Hepatocyte (in vitro differentiated cells): Measurements from ENCODE around the gene SPATA1. TPM values are rescaled to one million over a fixed set of nuclear protein-coding genes. Genes with fewer than 3 reads are reported as not detected.
"Not testable (repeated sequence)": the region's sequence is repeated elsewhere in the genome, so short reads cannot be mapped to it uniquely, and the experiment has no call there.

Experiments
- DNase-seq: peaks from one replicate; pipeline ENCODE4 v3.0.0-alpha.2; 2016; ENCODE audit warnings: low spot score
- H2AFZ ChIP-seq: fragments of 200-600 bp; sonication (generic); 2 replicates; pipeline ENCODE4 v1.6.0; 2016; ENCODE audit warnings: antibody characterized with exemption, mild to moderate bottlenecking
- H3K27ac ChIP-seq: fragments of 200-600 bp; sonication (generic); 2 replicates; pipeline ENCODE4 v1.5.1; 2016; ENCODE audit warnings: mild to moderate bottlenecking
- H3K27me3 ChIP-seq: fragments of 200-600 bp; sonication (generic); 2 replicates; pipeline ENCODE4 v1.6.1; 2016
- H3K36me3 ChIP-seq: fragments of 200-600 bp; sonication (generic); replicated peaks from 2 replicates; pipeline ENCODE4 v1.5.1; 2016; ENCODE audit warnings: low read depth; ENCODE audit not compliant: insufficient read depth
- H3K4me1 ChIP-seq: fragments of 200-600 bp; sonication (generic); 2 replicates; pipeline ENCODE4 v1.5.1; 2016; ENCODE audit warnings: mild to moderate bottlenecking, moderate library complexity; ENCODE audit not compliant: insufficient read depth
- H3K4me2 ChIP-seq: fragments of 200-600 bp; sonication (generic); 2 replicates; pipeline ENCODE4 v1.6.0; 2016
- H3K4me3 ChIP-seq: fragments of 200-600 bp; sonication (generic); 2 replicates; pipeline ENCODE4 v1.5.1; 2016; ENCODE audit warnings: mild to moderate bottlenecking
- H3K79me2 ChIP-seq: fragments of 200-600 bp; sonication (generic); 2 replicates; pipeline ENCODE4 v1.6.0; 2017; ENCODE audit warnings: mild to moderate bottlenecking
- H3K9me2 ChIP-seq: fragments of 200-600 bp; sonication (generic); replicated peaks from 2 replicates; pipeline ENCODE4 v1.6.0; 2017; ENCODE audit warnings: mild to moderate bottlenecking; ENCODE audit not compliant: insufficient read depth
- H3K9me3 ChIP-seq: fragments of 200-600 bp; sonication (generic); 2 replicates; pipeline ENCODE4 v1.5.1; 2016; ENCODE audit warnings: low read depth, mild to moderate bottlenecking
- H4K20me1 ChIP-seq: fragments of 200-600 bp; sonication (generic); 2 replicates; pipeline ENCODE4 v1.6.0; 2016; ENCODE audit warnings: mild to moderate bottlenecking; ENCODE audit not compliant: insufficient read depth, poor library complexity, severe bottlenecking
- CTCF ChIP-seq: fragments of 200-600 bp; sonication (generic); IDR thresholded peaks from 2 replicates; pipeline ENCODE4 v1.5.1; 2016; ENCODE audit warnings: antibody characterized with exemption, mild to moderate bottlenecking; ENCODE audit not compliant: poor library complexity
- EZH2 ChIP-seq: fragments of 200-600 bp; sonication (generic); IDR thresholded peaks from 2 replicates; pipeline ENCODE4 v1.6.1; 2016; ENCODE audit warnings: antibody characterized with exemption, mild to moderate bottlenecking, borderline replicate concordance
- EZH2phosphoT487 ChIP-seq: fragments of 200-600 bp; sonication (generic); IDR thresholded peaks from one replicate; pipeline ENCODE4 v1.6.1; 2018; ENCODE audit warnings: antibody characterized with exemption, mild to moderate bottlenecking, low read depth, moderate library complexity; ENCODE audit not compliant: unreplicated experiment, severe bottlenecking
- WGBS: methylation state at CpG from one replicate; pipeline ENCODE4 v1.1.6; 2016; ENCODE audit warnings: low lambda C conversion rate; ENCODE audit errors: missing lambda C conversion rate; 5-methylcytosine and 5-hydroxymethylcytosine counted together
- polyA plus RNA-seq: library from polyadenylated mRNA; unstranded; fragments of >200 nt; fragmentation: Nextera tagmentation; extraction: Ambion mirVana; gene quantifications from 2 replicates; pipeline ENCODE4 v1.2.1, GENCODE V29; 2016
- total RNA-seq: library from RNA; depleted of rRNA; stranded (reverse); fragments of >200 nt; gene quantifications from 2 replicates; pipeline ENCODE4 v1.2.3, GENCODE V29; 2014

The SPATA1 gene
- total and polyA plus RNA-seq, 2 experiments from 2014 or later: 0.70 to 0.90 TPM

- H3K4me3 ChIP-seq: no peak overlapping the region
- H3K4me2 ChIP-seq: peak overlapping the region; percentile 83
- TF ChIP-seq EZH2phosphoT487: no peak
- no peaks in the 10 kb centered on the region for H3K36me3 ChIP-seq
- no peaks in the 10 kb centered on the region for H3K9me3 ChIP-seq
- H4K20me1 ChIP-seq: peaks cover 65% of the 10 kb centered on the region
- no peaks in the 10 kb centered on the region for H3K9me2 ChIP-seq
- WGBS: 77% methylated on average over 5 of the region's 5 CpGs
- peaks cover 20% of the 10 kb centered on the region for H3K4me1 ChIP-seq
- no peaks in the 10 kb centered on the region for H3K27me3 ChIP-seq
- DNase-seq: no peak
- H3K79me2 ChIP-seq: peaks cover 85% of the 10 kb centered on the region
- H3K27ac ChIP-seq: no peak overlapping the region
- H2AFZ ChIP-seq: no peak overlapping the region
These were observed 3.3 kb upstream of the SPATA1 start for GRCh38 chr1:84502927-84503326.

- WGBS: 11% methylated on average over 17 of the region's 17 CpGs
- H2AFZ ChIP-seq: peak overlapping the region; percentile 57
- peak; percentile 23 for DNase-seq
- TF ChIP-seq CTCF (no peak), EZH2phosphoT487 (no peak), EZH2 (no peak)
- peak overlapping the region; percentile 98 for H3K27ac ChIP-seq
- no peaks in the 10 kb centered on the region for H3K9me2 ChIP-seq
- H3K79me2 ChIP-seq: peaks cover 70% of the 10 kb centered on the region
- H3K27me3 ChIP-seq: no peaks in the 10 kb centered on the region
- H4K20me1 ChIP-seq: peaks cover 49% of the 10 kb centered on the region
- no peaks in the 10 kb centered on the region for H3K9me3 ChIP-seq
- H3K4me3 ChIP-seq: peak overlapping the region; percentile 95
- peak overlapping the region; percentile 83 for H3K4me2 ChIP-seq
- no peaks in the 10 kb centered on the region for H3K36me3 ChIP-seq
- H3K4me1 ChIP-seq: peaks cover 20% of the 10 kb centered on the region
These were observed 1.4 kb upstream of the SPATA1 start for GRCh38 chr1:84504580-84505492.

GRCh38 chr1:84505493-84506001 lies 639 bp upstream of the SPATA1 start:
- Histone ChIP-seq H4K20me1 (peaks cover 42% of the 10 kb centered on the region), H3K27me3 (no peaks in the 10 kb centered on the region), H3K27ac (peak overlapping the region; percentile 98), H3K79me2 (peaks cover 63% of the 10 kb centered on the region), H2AFZ (peak overlapping the region; percentile 57), H3K4me1 (peaks cover 20% of the 10 kb centered on the region), H3K9me2 (no peaks in the 10 kb centered on the region), H3K9me3 (no peaks in the 10 kb centered on the region), H3K4me2 (peak overlapping the region; percentile 83), H3K4me3 (peak overlapping the region; percentile 95), H3K36me3 (no peaks in the 10 kb centered on the region)
- WGBS: 1% methylated on average over 40 of the region's 47 CpGs
- no peak for TF ChIP-seq CTCF
- TF ChIP-seq EZH2phosphoT487: no peak
- peak; percentile 83 for DNase-seq

- H3K9me3 ChIP-seq: no peaks in the 10 kb centered on the region
- 16% methylated on average over 26 of the region's 26 CpGs for WGBS
- H3K9me2 ChIP-seq: no peaks in the 10 kb centered on the region
- H2AFZ ChIP-seq: peak overlapping the region; percentile 69
- peak overlapping the region; percentile 98 for H3K27ac ChIP-seq
- H3K4me2 ChIP-seq: peak overlapping the region; percentile 84
- peaks cover 50% of the 10 kb centered on the region for H3K79me2 ChIP-seq
- H3K4me3 ChIP-seq: peak overlapping the region; percentile 79
- DNase-seq: no peak
- TF ChIP-seq EZH2phosphoT487 (no peak), CTCF (no peak), EZH2 (no peak)
- no peaks in the 10 kb centered on the region for H3K27me3 ChIP-seq
- H3K4me1 ChIP-seq: peaks cover 20% of the 10 kb centered on the region
- H3K36me3 ChIP-seq: no peaks in the 10 kb centered on the region
- peaks cover 30% of the 10 kb centered on the region for H4K20me1 ChIP-seq
These were observed 705 bp downstream of the SPATA1 start for GRCh38 chr1:84506729-84507453.

- Histone ChIP-seq H3K79me2 (peaks cover 40% of the 10 kb centered on the region), H3K27ac (peak overlapping the region; percentile 98), H4K20me1 (peaks cover 20% of the 10 kb centered on the region), H3K4me1 (peaks cover 15% of the 10 kb centered on the region), H3K4me2 (peak overlapping the region; percentile 84)
- not testable (repeated sequence) for H3K9me3 ChIP-seq, H3K9me2 ChIP-seq, DNase-seq, H3K4me3 ChIP-seq, H3K36me3 ChIP-seq, H2AFZ ChIP-seq, H3K27me3 ChIP-seq
- WGBS: 95% methylated on average over 14 of the region's 14 CpGs
These were observed 1.7 kb downstream of the SPATA1 start for GRCh38 chr1:84507887-84508286.
